WI38 (cell line): ENCODE results near the gene ADAMTS20.
"Not testable (repeated sequence)": the region's sequence is repeated elsewhere in the genome, so short reads cannot be mapped to it uniquely, and the experiment has no call there.

Source experiments
- H3K4me3 ChIP-seq: 2 replicates; pipeline ENCODE4 v1.5.1; 2011; ENCODE audit warnings: low read depth, mild to moderate bottlenecking, control low read depth, low read length
- TF ChIP-seq, protein P1 (sequence below): IDR thresholded peaks from 2 replicates; pipeline ENCODE4 v1.5.1; 2012; ENCODE audit warnings: low read depth, mild to moderate bottlenecking, control low read depth, low read length

ADAMTS20 gene

DNA sequence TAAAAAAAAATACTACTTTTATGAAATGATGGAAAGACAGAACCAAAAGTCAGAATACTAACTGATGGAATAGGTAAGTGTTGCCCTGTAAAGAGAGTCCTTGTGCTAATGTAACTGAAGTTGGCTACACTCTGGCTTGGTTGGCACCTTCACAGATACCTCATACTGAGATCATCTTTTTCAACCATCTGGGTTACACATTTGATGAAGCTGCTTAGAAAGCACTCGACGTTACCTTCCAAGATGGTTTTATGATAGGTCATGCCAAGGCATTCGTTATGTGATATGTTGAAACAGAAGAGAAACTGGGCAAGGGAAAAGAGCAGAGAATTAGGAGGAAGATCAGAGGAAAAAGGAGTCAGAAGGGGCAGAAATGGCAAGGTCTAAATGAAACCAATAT, 203.8 kb downstream of the ADAMTS20 start:
- TF ChIP-seq, protein P1, sequence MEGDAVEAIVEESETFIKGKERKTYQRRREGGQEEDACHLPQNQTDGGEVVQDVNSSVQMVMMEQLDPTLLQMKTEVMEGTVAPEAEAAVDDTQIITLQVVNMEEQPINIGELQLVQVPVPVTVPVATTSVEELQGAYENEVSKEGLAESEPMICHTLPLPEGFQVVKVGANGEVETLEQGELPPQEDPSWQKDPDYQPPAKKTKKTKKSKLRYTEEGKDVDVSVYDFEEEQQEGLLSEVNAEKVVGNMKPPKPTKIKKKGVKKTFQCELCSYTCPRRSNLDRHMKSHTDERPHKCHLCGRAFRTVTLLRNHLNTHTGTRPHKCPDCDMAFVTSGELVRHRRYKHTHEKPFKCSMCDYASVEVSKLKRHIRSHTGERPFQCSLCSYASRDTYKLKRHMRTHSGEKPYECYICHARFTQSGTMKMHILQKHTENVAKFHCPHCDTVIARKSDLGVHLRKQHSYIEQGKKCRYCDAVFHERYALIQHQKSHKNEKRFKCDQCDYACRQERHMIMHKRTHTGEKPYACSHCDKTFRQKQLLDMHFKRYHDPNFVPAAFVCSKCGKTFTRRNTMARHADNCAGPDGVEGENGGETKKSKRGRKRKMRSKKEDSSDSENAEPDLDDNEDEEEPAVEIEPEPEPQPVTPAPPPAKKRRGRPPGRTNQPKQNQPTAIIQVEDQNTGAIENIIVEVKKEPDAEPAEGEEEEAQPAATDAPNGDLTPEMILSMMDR, result no peak
- no peak overlapping the region for H3K4me3 ChIP-seq

GRCh38 chr12:43347026-43347425, 205.0 kb downstream of the ADAMTS20 start:
- TF ChIP-seq, protein P1, result no peak

DNA sequence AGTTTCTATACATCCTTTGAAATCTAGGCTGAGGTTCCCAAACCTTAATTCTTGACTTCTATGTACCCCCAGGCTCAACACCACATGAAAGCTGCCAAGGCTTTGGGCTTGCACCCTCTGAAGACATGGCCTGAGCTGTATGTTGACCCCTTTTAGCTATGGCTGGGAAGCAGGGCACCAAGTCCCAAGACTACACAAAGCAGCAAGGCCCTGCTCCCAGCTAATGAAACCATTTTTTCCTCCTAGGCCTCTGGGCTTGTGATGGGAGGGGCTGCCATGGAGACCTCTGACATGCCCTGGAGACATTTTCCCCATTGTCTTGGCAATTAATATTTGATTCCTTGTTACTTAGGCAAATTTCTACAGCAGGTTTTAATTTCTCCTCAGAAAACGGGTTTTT, 207.0 kb downstream of the ADAMTS20 start:
- no peak overlapping the region for H3K4me3 ChIP-seq
- TF ChIP-seq, protein P1, result no peak

More at GRCh38 chr12:43347026-43347425, 205.0 kb downstream of the ADAMTS20 start:
- H3K4me3 ChIP-seq, result no peak overlapping the region

DNA sequence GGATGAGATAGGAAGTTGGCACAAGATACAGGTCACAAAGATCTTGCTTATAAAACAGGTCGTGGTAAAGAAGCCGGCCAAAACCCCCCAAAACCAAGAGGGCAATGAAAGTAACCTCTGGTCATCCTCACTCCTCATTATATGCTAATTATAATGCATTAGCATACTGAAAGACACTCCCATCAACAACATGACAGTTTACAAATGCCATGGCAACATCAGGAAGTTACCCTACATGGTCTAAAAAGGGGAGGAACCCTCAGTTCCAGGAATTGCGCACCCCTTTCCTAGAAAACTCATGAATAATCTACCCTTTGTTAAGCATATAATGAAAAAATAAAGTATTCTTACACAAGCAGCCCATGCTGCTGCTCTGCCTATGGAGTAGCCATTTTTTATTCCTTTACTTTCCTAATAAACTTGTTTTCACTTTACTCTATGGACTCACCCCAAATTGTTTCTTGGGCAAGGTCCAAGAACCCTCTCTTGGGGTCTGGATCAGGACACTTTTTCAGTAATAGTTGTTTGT, 210.2 kb downstream of the ADAMTS20 start:
- H3K4me3 ChIP-seq, result not testable (repeated sequence)

DNA sequence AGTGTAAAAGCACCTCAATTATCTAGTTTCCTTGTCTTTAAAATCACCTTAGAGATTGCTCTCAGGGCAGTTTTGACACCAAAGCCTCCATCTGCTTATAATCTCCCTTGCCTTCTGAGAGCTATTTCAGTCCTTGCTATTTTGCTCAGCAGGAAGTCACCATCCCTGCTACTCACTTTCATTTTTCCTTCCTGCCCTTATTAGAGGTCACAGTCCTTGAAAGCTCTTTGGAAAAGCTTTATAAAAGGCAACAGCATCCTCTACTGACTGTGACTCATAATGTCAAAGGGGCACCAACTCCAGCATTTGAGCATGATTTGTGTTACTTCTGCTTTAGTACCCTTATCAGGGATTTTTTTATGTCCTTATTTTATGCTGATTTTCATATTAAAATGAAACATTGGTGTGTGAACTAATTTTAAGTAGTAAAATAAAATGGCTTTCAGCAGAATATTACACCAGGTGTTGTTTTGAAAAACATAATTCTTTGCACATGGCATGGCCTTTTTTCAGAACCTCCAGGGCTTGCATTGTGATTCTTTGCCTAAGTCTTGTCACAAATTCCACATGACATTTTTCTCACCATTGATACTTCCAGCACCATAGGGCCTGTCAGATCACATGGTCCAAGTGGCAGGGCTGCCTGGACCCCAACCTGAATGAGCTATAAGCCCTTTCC, 213.0 kb downstream of the ADAMTS20 start:
- no peak overlapping the region for H3K4me3 ChIP-seq
- TF ChIP-seq, protein P1, result peak; percentile 69

DNA sequence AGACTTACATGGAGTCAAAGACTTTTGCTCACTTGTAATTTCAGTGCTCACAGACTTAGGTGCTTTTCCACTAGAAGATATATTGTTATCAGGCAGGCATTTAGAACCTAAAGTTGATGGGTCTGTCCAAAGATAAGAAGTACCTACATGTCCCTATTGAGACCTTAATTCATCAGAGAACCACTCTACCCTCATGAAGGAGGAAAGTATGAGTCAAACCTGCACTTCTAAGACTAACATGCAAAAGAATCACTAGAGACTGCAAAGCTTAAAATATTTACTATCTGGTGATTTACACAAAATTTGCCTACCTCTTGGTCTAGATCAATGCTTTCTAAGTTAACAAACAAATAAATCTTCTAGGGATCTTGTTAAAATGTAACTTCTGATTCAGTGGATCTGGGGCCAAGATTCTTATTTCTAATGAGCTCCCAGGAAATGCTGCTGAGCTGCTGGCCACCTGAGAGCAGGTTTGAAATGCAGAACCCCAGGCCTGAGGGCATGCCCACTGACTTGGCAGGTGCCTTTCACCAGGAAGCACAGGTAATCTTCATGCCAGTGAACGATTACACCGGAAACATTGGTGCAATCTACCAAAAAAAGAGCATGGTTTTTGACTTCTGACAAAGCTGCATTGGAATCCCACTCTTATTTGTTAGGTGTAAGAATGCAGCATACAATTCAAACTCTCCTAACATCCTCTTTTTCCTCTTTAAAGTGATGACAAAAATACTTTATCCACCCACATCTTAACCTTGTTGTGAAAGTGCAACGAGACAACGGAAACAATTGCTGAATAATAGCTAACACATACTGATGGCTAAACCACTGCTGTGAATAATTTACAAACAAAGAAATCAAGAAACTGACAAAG, 214.2 kb downstream of the ADAMTS20 start:
- H3K4me3 ChIP-seq, result no peak overlapping the region
- TF ChIP-seq, protein P1, result no peak

- TF ChIP-seq, protein P1, result peak; percentile 18; the same call in 1 of the 2 replicates
- no peak overlapping the region for H3K4me3 ChIP-seq
Measured at GRCh38 chr12:43336962-43337555, 214.9 kb downstream of the ADAMTS20 start.
